Germinal center (tissue), 1 donor: Measurements from ENCODE around the gene MFSD11.
"Not testable (repeated sequence)": the region's sequence is repeated elsewhere in the genome, so short reads cannot be mapped to it uniquely, and the experiment has no call there.

Experiments used
- DNase-seq: peaks from one replicate; pipeline ENCODE4 v3.0.0; 2012; ENCODE audit warnings: mixed read lengths, low spot score

MFSD11 gene

DNA sequence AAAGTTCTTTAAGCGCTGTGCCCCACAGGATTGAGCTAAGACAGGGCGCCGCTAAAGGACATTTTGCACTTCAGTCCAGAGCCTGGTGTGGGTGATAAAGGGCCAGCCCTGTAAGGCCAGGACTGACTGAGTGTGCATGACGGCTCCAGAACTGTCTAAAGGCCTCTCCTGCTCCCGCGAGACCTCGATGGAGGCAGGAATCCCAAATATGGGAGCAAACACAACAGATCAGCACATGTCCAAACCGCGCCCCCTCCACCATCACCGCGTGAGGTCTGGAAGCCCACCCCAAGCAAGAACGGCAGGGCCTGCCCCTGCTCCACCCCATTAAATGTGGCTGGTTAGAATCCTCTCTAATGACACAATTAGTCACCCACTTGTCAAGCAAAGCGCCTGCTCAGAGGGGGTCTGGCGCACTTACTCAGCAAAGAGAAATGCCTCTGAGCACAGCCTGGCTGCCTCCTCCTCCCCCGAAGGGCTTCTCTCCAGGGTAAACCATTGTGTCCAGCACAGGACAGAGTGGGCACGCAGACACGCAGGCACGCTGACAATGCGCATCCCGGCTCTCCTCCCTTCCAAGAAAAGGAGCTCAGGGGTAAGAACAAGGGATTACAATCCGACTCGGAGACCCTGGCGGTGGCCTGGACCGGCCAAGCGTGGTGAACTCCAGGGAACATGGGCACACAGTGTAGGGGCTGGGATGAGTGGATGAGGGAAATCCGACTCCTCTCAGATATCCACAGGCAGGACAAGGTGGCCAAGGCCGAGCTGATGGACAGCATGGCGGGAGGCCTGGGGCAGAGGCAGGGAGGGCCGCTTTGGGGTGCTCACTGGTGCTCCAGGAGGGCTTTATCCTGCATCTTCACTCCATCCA is 28.6 kb upstream of the MFSD11 start:
- no peak for DNase-seq

DNA sequence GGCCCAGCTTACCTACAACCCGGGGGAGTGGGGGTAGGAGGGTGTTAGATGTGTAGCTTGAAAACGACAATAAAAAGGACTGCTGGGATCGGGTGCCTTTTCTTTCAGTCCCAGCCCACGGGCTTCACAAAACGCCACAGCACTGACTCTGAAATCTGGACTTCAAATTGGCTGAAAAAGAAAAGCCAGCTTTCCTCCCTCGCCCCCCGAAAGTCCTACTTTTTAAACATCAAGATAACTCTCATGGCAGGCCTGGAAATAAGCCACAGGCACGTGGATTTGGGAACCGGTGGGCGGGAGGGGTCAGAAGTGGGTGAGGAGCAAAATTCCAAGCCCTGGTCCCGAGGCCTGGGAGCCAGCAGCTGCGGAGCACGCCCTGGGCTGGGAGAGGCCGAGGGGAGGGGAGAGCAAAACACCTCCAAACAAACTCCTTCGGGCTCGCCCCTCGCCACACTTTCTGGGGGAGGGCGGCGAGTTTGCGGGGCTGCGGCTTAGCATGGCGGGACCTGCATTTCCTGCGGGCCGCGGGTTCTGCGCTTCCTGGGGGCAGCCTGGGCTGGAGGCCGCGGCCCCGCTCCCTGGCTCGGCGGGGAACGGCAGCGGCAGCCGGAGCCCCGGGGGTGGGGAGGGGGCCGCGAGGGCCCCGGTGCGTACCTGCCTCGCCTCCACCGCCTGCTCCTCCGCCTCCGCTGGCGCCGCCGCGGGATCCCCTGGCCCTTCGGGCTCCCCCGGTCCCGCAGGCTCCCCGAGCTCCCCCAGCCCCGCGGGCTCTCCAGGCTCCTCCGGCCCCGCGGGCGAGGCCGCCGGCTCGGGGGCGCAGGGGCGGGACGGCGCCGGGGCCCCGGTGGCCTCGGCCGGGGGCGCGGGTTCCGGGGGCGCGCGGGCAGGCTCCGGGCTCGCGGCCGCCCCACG is 27.7 kb upstream of the MFSD11 start:
- not testable (repeated sequence) for DNase-seq

DNA sequence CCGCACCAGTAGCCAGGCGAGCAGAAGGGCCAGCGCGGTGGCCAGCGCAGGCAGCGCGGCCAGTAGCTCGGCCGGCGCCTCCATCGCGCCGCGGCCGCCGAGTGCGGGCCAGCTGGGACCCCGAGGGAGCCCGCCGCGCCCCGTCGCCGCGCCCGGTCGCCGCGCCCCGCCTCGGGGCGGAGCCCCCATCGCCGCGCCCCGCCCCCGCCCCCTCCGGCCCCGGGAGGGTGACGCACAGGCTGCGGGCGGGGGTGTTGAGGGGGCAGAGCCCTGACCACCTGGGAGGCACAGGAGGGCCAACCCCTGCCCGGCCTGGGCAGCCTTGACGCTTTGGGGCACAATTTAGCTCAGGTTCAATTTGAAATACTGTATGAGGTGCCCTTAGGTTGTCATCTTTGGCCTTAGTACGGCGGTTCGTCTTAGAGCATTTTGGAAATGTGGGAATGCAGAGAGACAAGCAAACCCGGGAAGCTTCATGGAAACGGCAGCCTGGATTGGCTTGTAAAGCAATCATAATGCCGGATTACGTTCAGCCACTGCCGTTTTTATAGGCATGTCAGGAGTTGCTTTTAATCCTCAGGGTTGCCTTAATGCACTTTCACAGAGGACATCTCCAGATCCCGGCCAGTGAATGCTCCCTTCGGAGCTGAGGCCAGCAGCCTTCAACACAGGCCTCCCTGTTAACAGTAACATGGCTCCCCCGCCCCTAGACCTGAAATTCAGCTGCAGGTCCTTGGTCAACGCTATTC is 26.9 kb upstream of the MFSD11 start, which contains the start of gene MXRA7:
MXRA7 (minus strand) TSS at position 103 of the 749 bp plus-strand sequence; CDS start at position 84, 19 bp downstream.
- peak; percentile 77 for DNase-seq

DNA sequence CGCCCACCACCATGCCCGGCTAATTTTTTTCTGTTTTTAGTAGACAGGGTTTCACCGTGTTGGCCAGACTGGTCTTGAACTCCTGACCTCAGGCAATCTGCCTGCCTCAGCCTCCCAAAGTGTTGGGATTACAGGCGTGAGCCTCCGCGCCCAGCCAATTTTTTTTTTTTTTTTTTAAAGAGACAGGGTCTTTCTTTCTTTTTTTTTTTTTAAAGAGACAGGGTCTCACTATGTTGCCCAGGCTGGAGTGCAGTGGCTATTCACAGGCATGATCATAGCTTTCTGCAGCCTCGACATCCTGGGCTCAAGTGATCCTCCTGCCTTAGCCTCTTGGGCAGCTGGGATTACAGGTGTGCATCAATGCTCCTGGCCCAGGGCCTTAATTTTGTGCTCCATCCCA is 25.6 kb upstream of the MFSD11 start:
- not testable (repeated sequence) for DNase-seq

DNA sequence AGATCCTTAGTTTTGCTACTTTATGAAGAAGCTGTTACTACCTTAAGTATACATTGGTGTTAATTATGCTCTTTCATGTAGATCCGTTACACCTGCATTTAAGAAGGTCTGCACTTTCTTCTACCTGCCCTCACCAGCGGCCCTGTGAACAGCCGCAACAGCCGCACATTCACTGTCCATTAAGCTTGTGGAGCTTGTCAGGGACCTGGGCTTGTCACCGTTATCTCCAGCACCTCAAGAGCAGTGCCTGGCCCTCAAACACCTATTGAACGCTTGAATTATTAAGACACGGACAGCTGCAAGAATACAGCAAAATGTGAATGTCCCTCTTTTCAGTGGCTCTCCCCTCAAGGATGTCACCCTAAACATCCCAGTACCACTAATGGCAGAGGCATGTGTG is 24.2 kb upstream of the MFSD11 start:
- DNase-seq: no peak

DNA sequence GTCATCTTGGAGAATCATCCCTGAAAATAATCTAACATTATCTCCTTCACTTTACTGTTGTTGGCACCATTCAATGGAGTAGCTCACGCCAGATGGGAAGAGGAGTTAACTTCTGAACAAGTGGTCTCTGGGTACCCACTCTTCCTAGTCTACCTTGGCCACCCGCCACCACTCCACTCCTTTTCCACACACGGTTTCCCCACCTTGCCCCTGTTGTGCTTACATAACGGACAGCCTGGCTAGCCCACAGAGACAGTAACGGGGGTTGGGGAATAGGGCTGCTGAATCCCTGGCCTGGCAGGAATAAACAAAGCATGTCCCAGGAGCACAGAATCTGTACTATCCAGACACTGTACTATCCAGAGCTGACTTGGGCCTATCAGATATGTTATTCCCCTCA is 23.6 kb upstream of the MFSD11 start:
- DNase-seq: no peak

DNA sequence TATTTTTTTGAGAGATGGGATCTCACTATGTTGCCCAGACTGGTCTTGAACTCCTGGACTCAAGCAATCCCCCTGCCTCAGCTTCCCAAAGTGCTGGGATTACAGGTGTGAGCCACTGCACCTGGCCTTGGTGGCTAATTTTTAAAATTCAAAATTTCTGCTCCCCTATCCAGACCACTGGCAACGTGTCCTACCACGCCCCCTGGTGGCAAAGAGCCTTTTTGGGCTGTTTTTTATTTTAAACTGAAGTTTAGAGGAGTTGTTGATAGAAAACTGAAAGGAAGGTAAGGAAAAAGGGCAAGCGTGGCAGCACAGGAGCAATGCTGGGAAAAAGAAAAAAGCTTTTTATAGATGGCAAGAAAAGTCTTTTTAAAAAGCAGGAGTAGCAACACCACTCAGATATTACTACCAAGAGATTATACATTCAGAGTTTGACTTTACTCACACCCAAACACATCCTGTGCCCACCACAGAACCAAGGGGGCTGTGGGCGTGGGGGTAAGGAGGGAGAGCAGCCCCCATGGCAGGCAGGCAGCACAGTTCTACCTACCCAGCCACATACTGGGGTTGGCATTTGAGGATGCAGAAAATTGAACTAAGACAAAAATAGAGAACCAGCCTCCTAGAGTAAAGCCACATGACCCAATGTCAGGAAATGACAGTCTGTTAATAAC is 23.0 kb upstream of the MFSD11 start:
- peak; percentile 60 for DNase-seq

DNA sequence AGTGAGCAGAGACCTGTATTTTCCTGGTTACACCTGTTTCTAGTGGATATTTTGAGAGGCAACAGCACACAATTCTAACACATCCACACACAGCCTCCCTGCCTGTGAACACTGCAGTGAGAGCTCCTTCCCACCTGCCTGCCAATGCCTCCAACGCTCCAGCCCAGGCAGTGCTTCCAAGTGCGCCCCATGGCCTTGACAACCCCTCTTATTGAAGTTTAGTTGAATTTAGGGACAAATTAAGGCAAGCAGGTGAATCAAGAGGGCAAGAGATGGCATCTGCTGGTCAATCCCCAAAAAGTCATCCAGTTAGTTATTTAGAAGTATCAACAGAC is 22.5 kb upstream of the MFSD11 start:
- no peak for DNase-seq

DNA sequence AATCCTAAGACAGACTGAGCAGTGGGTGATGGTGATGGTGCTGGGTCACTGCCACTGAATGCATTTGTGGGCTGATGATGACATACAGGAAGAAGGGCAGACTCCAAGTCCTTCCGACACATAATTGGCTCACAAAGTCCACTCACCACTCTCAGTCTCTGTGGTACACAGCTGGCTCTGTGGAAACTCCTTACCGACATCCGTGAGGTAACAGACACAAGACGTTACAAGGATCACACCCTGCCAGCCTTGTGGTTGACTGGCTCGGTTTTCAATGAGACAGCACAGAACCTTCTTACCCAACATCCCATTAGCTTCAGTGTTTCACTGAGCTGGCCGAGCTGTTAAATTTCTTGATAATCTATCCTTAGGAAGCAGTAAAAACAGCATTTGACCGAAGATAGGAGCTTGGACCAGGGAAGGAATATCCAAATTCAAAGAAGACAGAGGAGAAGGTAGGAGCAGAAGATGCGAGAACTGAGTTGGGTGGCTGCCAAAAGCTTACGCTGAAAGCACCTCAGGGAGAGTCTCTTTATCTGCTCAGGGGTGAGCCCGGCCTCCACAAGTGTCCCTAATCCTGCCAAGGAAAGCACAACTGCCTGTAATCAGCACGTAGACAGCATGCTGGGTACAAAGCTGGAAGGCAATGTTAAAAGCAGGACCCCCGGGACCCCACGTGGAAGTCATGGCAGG is 21.6 kb upstream of the MFSD11 start:
- DNase-seq: no peak

DNA sequence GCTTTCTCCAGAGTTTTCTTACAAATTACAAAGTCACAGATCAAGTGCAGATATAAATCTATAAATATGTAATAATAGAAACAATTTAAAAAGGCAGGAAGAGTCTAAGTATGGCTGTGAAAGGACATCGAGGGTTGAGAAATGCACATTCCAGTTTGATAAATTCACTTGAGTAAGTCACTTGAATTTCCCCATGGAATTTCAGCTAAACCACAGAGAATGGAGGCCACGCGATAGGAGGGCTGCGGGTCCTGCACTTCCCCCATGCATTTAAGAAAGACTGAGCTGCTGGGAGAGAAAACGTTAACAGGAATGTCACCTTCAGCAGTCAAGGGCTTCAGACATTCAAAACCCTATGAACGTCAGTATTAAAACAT is 21.1 kb upstream of the MFSD11 start:
- DNase-seq: no peak

DNA sequence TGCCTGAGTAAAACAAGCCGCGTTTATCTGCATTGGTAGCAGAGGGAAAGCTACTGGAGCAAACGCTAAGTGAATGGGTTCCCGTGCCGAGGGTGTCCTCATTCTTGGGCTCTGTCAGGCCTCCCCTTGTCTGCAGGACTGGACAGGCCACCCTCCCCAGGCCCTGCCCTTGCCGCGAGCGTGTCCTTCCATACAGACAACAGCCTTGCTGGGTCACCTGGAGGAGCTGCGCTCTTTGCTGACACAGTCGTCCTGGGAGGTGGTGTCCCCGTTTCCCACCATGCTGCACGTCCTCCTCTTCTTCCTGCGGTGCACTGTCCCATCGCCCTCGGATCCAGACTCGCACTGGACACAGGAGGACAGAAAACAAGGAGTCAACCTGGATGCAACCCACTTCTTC is 19.4 kb upstream of the MFSD11 start:
- no peak for DNase-seq

DNA sequence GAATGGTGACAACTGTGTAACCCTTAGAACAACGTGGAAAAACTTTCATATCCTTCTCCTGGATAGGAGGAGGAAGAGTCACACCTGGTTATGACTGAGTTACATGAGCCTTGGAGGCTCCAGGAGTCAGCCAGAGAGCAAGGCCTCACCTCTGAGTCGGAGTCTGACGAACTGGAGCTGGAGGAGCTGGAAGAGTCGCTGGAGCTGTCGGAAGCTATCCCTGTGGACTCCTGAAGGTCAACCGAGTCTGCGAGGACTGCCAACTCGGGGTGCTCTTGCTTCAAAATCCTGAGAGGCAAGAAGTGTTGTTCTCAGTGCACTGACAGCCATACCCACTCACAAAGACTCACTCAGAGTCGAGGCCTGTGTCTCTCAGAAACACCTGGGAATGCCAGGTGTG is 17.7 kb upstream of the MFSD11 start:
- DNase-seq: no peak

DNA sequence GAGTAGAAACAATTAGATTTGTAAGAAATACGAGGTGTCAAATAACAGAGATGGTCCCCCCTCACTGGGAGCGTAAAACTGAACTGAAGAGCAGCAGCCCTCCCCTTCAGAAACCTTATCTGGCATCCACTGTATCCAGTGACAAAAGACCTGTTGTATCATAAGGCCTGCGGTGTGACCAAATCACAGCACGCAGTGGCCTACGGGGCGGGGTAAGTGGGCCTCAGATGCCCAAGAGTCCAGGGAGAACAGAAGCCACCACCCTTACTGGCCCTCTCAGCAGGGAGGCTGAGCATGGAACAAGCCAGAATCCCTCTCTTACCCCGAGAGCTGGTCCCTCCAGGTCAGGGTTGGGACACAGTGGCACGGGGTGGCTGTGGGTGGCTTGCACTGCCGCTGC is 17.0 kb upstream of the MFSD11 start:
- no peak for DNase-seq

DNA sequence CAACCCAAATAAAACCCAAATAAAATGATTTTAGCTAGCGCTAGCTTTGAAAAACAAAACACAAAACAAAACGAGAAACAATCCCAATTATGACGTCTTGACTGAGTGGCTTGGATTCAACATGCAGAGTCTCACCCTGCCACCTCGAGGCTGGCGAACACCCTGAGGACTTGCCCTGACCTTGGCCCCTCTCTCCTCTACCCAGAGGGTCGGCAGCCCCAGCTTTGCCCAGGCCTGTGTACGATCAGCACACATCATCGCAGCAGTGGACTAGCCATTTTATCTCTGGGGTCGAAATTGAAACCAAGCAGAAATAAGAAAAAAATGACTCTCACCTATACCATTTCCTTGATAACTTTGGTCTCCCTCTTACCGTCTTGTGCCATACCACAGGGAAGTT is 16.5 kb upstream of the MFSD11 start:
- DNase-seq: no peak

DNA sequence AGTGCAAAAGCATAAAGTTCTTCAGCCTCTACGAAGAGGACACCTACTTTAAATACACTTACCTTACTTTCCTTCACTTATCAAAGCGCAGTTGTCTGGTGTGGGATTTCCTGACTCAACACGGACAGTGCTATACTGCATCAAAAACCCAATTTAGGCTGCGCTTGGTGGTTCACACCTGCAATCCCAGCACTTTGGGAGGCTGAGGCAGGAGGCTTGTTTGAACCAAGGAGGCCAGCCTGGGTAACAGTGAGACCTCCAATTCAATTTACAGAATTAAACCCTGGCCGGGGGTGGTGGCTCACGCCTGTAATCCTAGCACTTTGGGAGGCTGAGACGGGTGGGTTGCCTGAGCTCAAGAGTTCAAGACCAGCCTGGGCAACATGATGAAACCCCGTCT is 15.6 kb upstream of the MFSD11 start:
- no peak for DNase-seq

DNA sequence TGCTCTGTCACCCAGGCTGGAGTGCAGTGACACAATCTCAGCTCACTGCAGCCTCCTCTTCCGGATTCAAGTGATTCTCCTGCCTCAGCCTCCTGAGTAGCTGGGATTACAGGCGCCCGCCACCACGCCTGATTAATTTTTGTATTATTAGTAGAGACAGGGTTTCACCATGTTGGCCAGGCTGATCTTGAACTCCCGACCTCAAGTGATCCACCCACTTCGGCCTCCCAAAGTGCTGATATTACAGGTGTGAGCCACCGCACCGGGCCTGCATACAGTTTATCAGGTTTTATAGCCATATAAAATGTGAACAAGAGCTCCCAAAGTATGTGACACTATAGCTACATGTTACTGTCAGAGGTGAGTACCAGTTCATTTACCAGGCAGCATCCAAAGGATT is 14.9 kb upstream of the MFSD11 start:
- DNase-seq: not testable (repeated sequence)

DNA sequence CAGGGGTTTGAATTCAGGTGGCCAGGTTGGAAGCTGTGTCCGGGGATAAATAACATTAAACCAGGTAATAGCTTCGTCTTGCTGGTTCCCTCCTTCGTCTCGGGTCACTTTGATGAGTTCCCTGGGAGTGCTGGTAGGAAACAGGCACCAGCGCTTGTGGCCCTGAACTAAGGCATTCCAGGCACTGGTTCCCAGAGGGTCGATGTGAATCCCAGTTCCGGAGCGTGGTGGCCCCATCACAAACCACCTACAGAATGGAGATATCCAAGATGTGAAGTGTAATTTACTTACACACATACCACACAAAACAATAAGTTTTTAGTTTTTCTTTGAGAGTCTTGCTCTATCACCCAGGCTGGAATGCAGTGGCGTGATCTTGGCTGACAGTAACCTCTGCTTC is 14.1 kb upstream of the MFSD11 start:
- DNase-seq: no peak

DNA sequence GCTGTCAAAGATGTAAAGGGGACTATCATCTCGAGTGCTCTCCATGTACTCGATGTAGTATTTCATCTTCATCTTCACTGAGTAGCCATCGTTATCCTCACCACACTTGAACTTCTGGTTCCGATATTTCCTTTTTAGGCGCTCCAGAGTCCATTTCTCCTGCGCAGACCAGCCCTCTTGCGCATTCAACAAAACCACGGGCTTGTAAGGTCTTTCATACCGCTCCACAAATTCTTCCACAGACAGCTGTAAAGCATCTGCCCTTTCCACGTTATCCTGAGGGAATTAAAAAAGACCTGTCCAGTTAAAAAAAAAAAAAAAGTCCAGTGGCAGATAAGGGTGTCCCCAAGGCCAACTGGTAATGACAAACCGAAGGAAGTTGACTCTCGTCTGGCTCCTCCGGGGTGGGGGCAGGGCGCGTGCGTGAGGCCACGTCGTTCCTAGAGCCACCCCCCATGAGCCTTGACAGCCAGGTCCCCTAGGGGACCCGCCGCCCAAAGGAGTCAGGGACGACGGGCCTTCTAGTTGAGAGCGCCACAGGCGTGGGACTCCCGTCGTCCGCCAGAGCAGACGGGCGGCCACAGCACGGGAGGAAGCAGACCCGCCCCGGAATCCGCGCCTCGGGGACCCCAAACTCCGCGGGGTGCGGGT is 12.2 kb upstream of the MFSD11 start:
- peak; percentile 63 for DNase-seq

DNA sequence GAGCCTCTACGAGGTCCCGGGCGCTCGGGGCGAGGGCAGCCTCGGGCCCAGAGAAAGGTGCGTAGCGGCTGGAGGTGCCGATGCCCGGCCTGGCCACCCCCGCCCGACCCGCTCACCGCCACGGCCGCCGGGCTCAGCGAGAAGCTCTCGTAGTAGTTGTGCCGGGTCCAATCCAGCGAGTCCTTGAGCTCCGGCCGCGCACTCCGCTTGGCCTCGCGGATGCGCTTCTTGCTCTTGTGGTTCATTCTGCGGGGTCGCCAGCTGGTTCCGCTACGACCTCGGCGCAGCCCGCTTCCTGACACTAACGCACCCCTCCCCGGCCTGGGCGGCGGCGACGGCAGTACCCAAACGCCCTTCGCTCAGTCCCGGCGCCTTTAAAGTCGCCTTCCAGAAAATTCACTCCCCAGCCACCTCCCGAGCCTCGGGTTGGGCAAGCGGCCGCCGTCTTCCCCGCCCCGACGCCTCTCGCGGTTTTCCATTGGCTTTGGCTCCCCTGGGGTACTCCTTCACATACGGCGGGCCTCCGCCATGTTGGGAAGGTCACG is 11.6 kb upstream of the MFSD11 start, which contains the start of gene JMJD6:
JMJD6 (minus strand) TSS at position 376 of the 545 bp plus-strand sequence; CDS start at position 245, 131 bp downstream.
- peak; percentile 94 for DNase-seq
